K562 (cell line): ENCODE measurements around the gene TTLL4. TPM values are rescaled to one million over a fixed set of nuclear protein-coding genes. Genes with fewer than 3 reads are reported as not detected.

ENCODE experiments used
- AFF4 ChIP-seq: sonication (generic); formaldehyde crosslinking; IDR thresholded peaks from 2 replicates; pipeline ENCODE4 v1.8.0; 2023; ENCODE audit warnings: mild to moderate bottlenecking, missing genetic modification reagents
- CBX8 ChIP-seq: fragments of 200-600 bp; sonication (generic); IDR thresholded peaks from 2 replicates; pipeline ENCODE4 v1.6.1; 2012; ENCODE audit warnings: borderline replicate concordance, mixed run types, low read depth, mild to moderate bottlenecking, moderate library complexity, mixed read lengths, low read length, control low read depth, inconsistent platforms; ENCODE audit not compliant: poor library complexity, severe bottlenecking; ENCODE audit errors: extremely low read depth
- CREB3 ChIP-seq: fragments of 450-650 bp; conservative IDR thresholded peaks from 2 replicates; pipeline ENCODE4 v1.6.1; 2016; ENCODE audit warnings: missing genetic modification characterization, low read depth, mild to moderate bottlenecking, missing compliant biosample characterization, moderate library complexity
- GTF2A2 ChIP-seq: IDR thresholded peaks from 2 replicates; pipeline ENCODE4 v1.6.1; 2016; ENCODE audit warnings: mild to moderate bottlenecking, missing genetic modification characterization, missing compliant biosample characterization
- HNRNPH1 ChIP-seq: fragments of 200-400 bp; formaldehyde crosslinking; optimal IDR thresholded peaks from 2 replicates; pipeline ENCODE3; 2017; ENCODE audit warnings: low read depth, mild to moderate bottlenecking, low read length, moderate library complexity
- NFIX ChIP-seq: fragments of 250-450 bp; sonication (Bioruptor Pico); IDR thresholded peaks from 2 replicates; pipeline ENCODE4 v1.4.0; 2020; ENCODE audit warnings: low read depth, mild to moderate bottlenecking, moderate library complexity
- PHF21A ChIP-seq: fragments of 450-650 bp; IDR thresholded peaks from 2 replicates; pipeline ENCODE4 v1.6.1; 2017; ENCODE audit warnings: low read depth, borderline replicate concordance
- PTBP1 ChIP-seq: fragments of 200-400 bp; formaldehyde crosslinking; IDR thresholded peaks from 2 replicates; pipeline ENCODE4 v1.6.1; 2017; ENCODE audit warnings: low read depth, low read length
- TSC22D4 ChIP-seq: fragments of 450-650 bp; IDR thresholded peaks from 2 replicates; pipeline ENCODE4 v1.6.1; 2016; ENCODE audit warnings: missing genetic modification characterization, missing biosample characterization, control low read depth
- UBTF ChIP-seq, 2 experiments: IDR thresholded peaks; 2 replicates each; pipeline ENCODE4 v1.6.1; 2012; ENCODE audit warnings: improper control_type of control experiment in 2 of 2, low read depth in 2 of 2, low read length in 2 of 2, borderline replicate concordance in 1 of 2
- polyA plus RNA-seq, 8 experiments: library from polyadenylated mRNA; depleted of rRNA in 4 of 8; stranded (reverse) in 5 of 8; unstranded in 3 of 8; fragments of >200 nt; fragmentation: Nextera tagmentation in 2 of 8; fragmentation: Illumina TruSeq in 1 of 8; extraction: Ambion mirVana in 2 of 8; extraction: Trizol in 1 of 8; gene quantifications; 2 replicates each; pipeline versions ENCODE4 v1.2.1 to v1.2.3, GENCODE V29; 2011 to 2014; ENCODE audit warnings: inconsistent platforms in 1 of 8, missing spikeins in 1 of 8
- total RNA-seq, 7 experiments: library from RNA; depleted of rRNA in 6 of 7; stranded (reverse); fragments of >200 nt in 6 of 7; fragmentation: Illumina TruSeq in 2 of 7; extraction: Trizol in 2 of 7; gene quantifications; 2 replicates each; pipeline versions ENCODE4 v1.2.1 to v1.2.3, GENCODE V29; 2011 to 2021; ENCODE audit warnings: low replicate concordance in 1 of 7
- TF ChIP-seq, protein P1 (sequence below): IDR thresholded peaks from 2 replicates; pipeline ENCODE4 v1.6.1; 2012; ENCODE audit warnings: low read depth, low read length, improper control_type of control experiment, borderline replicate concordance
- TF ChIP-seq, protein P2 (sequence below): sonication (generic); formaldehyde crosslinking; IDR thresholded peaks from 2 replicates; pipeline ENCODE4 v1.8.0; 2022; ENCODE audit warnings: mild to moderate bottlenecking, low read depth, missing genetic modification reagents

TTLL4 gene
- total and polyA plus RNA-seq, 9 of the 15 experiments (the other 6 are each of a cell fraction or from before 2014, with no cell fraction given), result 12.6 to 67.5 (median 24.5) TPM

GRCh38 chr2:218746960-218747359 is 36.3 kb downstream of the TTLL4 start (continued):
- TF ChIP-seq AFF4 (CRISPR knock-in tag) (no peak), TSC22D4 (tag) (no peak), HNRNPH1 (no peak), PHF21A (no peak), CBX8 (no peak), NFIX (no peak), PTBP1 (no peak), CREB3 (no peak), GTF2A2 (no peak), UBTF (IDR thresholded peaks at IDR 0.05; ENCODE audit: borderline replicate concordance in 1 of 2, low read depth in 2 of 2, low read length in 2 of 2) (no peak)
- TF ChIP-seq, protein P1, sequence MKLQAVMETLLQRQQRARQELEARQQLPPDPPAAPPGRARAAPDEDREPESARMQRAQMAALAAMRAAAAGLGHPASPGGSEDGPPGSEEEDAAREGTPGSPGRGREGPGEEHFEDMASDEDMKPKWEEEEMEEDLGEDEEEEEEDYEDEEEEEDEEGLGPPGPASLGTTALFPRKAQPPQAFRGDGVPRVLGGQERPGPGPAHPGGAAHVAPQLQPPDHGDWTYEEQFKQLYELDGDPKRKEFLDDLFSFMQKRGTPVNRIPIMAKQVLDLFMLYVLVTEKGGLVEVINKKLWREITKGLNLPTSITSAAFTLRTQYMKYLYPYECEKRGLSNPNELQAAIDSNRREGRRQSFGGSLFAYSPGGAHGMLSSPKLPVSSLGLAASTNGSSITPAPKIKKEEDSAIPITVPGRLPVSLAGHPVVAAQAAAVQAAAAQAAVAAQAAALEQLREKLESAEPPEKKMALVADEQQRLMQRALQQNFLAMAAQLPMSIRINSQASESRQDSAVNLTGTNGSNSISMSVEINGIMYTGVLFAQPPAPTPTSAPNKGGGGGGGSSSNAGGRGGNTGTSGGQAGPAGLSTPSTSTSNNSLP, result no peak
- TF ChIP-seq, protein P2, sequence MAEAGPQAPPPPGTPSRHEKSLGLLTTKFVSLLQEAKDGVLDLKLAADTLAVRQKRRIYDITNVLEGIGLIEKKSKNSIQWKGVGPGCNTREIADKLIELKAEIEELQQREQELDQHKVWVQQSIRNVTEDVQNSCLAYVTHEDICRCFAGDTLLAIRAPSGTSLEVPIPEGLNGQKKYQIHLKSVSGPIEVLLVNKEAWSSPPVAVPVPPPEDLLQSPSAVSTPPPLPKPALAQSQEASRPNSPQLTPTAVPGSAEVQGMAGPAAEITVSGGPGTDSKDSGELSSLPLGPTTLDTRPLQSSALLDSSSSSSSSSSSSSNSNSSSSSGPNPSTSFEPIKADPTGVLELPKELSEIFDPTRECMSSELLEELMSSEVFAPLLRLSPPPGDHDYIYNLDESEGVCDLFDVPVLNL, result no peak
- TF ChIP-seq, all 486 proteins: peak for 0
